ENCODE results near the gene KRT23. TPM values are rescaled to one million over a fixed set of nuclear protein-coding genes. Genes with fewer than 3 reads are reported as not detected.
"Not testable (repeated sequence)": the region's sequence is repeated elsewhere in the genome, so short reads cannot be mapped to it uniquely, and the experiment has no call there.

The KRT23 gene
- total RNA-seq, 1 experiment from 2014 or later, result not detected

- no peak overlapping the region for H3K27ac Mint-ChIP-seq (ENCODE audit: low read depth, unreplicated experiment)
- TF ChIP-seq CTCF (IDR thresholded peaks at IDR 0.05; ENCODE audit: unreplicated experiment), result no peak
- H3K36me3 Mint-ChIP-seq (ENCODE audit: insufficient read depth, unreplicated experiment), result no peaks in the 10 kb centered on the region
- H3K9me3 Mint-ChIP-seq (ENCODE audit: unreplicated experiment), result no peaks in the 10 kb centered on the region
- CTCF ChIA-PET, result interaction anchor here (0.7 kb wide), 1 partner anchor 624 kb away, joined by 3 read pairs; no protein-coding TSS in a partner anchor
- no peaks in the 10 kb centered on the region for H3K27me3 Mint-ChIP-seq (ENCODE audit: insufficient read depth, unreplicated experiment)
- POLR2A ChIA-PET, result no interaction called here
- no TSS peak for BruUV-seq (replicated peaks)
- intact Hi-C loops (cut with micrococcal nuclease), result no loop called here
- H3K4me1 Mint-ChIP-seq (ENCODE audit: insufficient read depth, unreplicated experiment), result peaks cover 10% of the 10 kb centered on the region
- no peak for DNase-seq (ENCODE audit: unreplicated experiment)
- H3K4me3 Mint-ChIP-seq (ENCODE audit: unreplicated experiment), result no peak overlapping the region
These were observed 16.4 kb downstream of the KRT23 start for GRCh38 chr17:40921026-40921425.

- intact Hi-C loops (cut with micrococcal nuclease), result loop anchor here (10.0 kb wide), 1 partner anchor 148 kb away; the partner anchor contains the start of genes KRTAP2-3 and KRTAP2-4
- not testable (repeated sequence) for H3K4me3 Mint-ChIP-seq (ENCODE audit: unreplicated experiment); H3K9me3 Mint-ChIP-seq (ENCODE audit: unreplicated experiment); H3K27me3 Mint-ChIP-seq (ENCODE audit: insufficient read depth, unreplicated experiment); H3K36me3 Mint-ChIP-seq (ENCODE audit: insufficient read depth, unreplicated experiment); BruUV-seq (replicated peaks); DNase-seq (ENCODE audit: unreplicated experiment); H3K27ac Mint-ChIP-seq (ENCODE audit: low read depth, unreplicated experiment)
- ChIA-PET CTCF (interaction anchor here (0.5 to 3.3 kb wide), 3 partner anchors 275 to 632 kb away, joined by 3 to 11 read pairs (median 3); no protein-coding TSS in a partner anchor), POLR2A (interaction anchor here (0.9 to 1.9 kb wide), 2 partner anchors 35 to 38 kb away, joined by 3 to 9 read pairs; no protein-coding TSS in a partner anchor)
- H3K4me1 Mint-ChIP-seq (ENCODE audit: insufficient read depth, unreplicated experiment), result peaks cover 12% of the 10 kb centered on the region
These were observed 20.3 kb downstream of the KRT23 start for GRCh38 chr17:40917116-40917515.

- no peaks in the 10 kb centered on the region for H3K36me3 Mint-ChIP-seq (ENCODE audit: insufficient read depth, unreplicated experiment)
- H3K4me3 Mint-ChIP-seq (ENCODE audit: unreplicated experiment), result no peak overlapping the region
- intact Hi-C loops (cut with micrococcal nuclease), result loop anchor here (10.0 kb wide), 1 partner anchor 148 kb away; the partner anchor contains the start of genes KRTAP2-3 and KRTAP2-4
- ChIA-PET POLR2A (interaction anchor here (0.8 to 1.9 kb wide), 5 partner anchors 36 to 733 kb away, joined by 3 to 9 read pairs (median 3); no protein-coding TSS in a partner anchor), CTCF (interaction anchor here (0.5 to 4.3 kb wide), 7 partner anchors 59 to 751 kb away, joined by 3 to 27 read pairs (median 4); no protein-coding TSS in a partner anchor)
- no TSS peak for BruUV-seq (replicated peaks)
- H3K27me3 Mint-ChIP-seq (ENCODE audit: insufficient read depth, unreplicated experiment), result no peaks in the 10 kb centered on the region
- H3K4me1 Mint-ChIP-seq (ENCODE audit: insufficient read depth, unreplicated experiment), result peaks cover 8% of the 10 kb centered on the region
- no peak for DNase-seq (ENCODE audit: unreplicated experiment)
- no peaks in the 10 kb centered on the region for H3K9me3 Mint-ChIP-seq (ENCODE audit: unreplicated experiment)
- no peak for TF ChIP-seq CTCF (IDR thresholded peaks at IDR 0.05; ENCODE audit: unreplicated experiment)
- peak overlapping the region; percentile 98 for H3K27ac Mint-ChIP-seq (ENCODE audit: low read depth, unreplicated experiment)
These were observed 21.1 kb downstream of the KRT23 start for GRCh38 chr17:40916366-40916765.

- CTCF ChIA-PET, result interaction anchor here (0.6 to 4.3 kb wide), 6 partner anchors 59 to 752 kb away, joined by 3 to 27 read pairs (median 4); no protein-coding TSS in a partner anchor
- BruUV-seq (replicated peaks), result TSS peak; percentile 73
- H3K4me1 Mint-ChIP-seq (ENCODE audit: insufficient read depth, unreplicated experiment), result peaks cover 10% of the 10 kb centered on the region
- H3K27me3 Mint-ChIP-seq (ENCODE audit: insufficient read depth, unreplicated experiment), result no peaks in the 10 kb centered on the region
- no peak for TF ChIP-seq CTCF (IDR thresholded peaks at IDR 0.05; ENCODE audit: unreplicated experiment)
- intact Hi-C loops (cut with micrococcal nuclease), result loop anchor here (10.0 kb wide), 1 partner anchor 149 kb away; the partner anchor contains the start of genes KRTAP2-3 and KRTAP2-4
- no peak for DNase-seq (ENCODE audit: unreplicated experiment)
- peak overlapping the region; percentile 98 for H3K27ac Mint-ChIP-seq (ENCODE audit: low read depth, unreplicated experiment)
- POLR2A ChIA-PET, result interaction anchor here (0.6 to 3.0 kb wide), 9 partner anchors 37 to 765 kb away, joined by 3 to 12 read pairs (median 3); no protein-coding TSS in a partner anchor
- H3K9me3 Mint-ChIP-seq (ENCODE audit: unreplicated experiment), result no peaks in the 10 kb centered on the region
- no peak overlapping the region for H3K4me3 Mint-ChIP-seq (ENCODE audit: unreplicated experiment)
- H3K36me3 Mint-ChIP-seq (ENCODE audit: insufficient read depth, unreplicated experiment), result no peaks in the 10 kb centered on the region
These were observed 21.7 kb downstream of the KRT23 start for GRCh38 chr17:40915721-40916256.

Measured in MCF 10A (cell line).